ENCODE data around the gene ZBTB11. TPM values are rescaled to one million over a fixed set of nuclear protein-coding genes. Genes with fewer than 3 reads are reported as not detected.

ZBTB11 gene
- total and polyA plus RNA-seq, 2 experiments from 2014 or later, result 7.7 to 22.4 TPM

DNA sequence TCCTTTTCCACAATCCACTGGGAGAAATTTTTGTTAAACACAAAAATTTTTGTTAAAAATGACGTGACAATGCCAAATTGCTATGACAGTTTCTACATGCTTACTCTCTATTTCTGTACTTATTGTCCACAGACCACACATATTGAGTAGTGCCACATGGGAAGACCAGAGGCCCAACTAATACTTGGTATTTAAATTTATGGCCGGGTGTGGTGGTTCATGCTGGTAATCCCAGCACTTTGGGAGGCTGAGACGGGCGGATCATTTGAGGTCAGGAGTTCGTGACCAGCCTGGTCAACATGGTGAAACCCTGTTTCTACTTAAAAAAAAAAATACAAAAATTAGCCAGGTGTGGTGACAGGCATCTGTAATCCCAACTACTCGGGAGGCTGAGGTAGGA, 20.3 kb downstream of the ZBTB11 start:
- no peaks in the 10 kb centered on the region for H3K27me3 ChIP-seq (ENCODE audit: insufficient read depth)
- H3K4me3 ChIP-seq, result no peak overlapping the region
- no peak overlapping the region for H3K27ac Mint-ChIP-seq
- no peak overlapping the region for H2AFZ ChIP-seq
- 0 out of 2 replicates have a peak, but pooled peaks cover 6% of the 10 kb centered on the region for H4K20me1 ChIP-seq (replicated peaks; ENCODE audit: insufficient read depth)
- H3K36me3 Mint-ChIP-seq (ENCODE audit: low read depth), result peaks cover 84% of the 10 kb centered on the region
- no peaks in the 10 kb centered on the region for H3K9me3 Mint-ChIP-seq
- ATAC-seq, result no peak
- no peaks in the 10 kb centered on the region for H3K79me2 ChIP-seq (replicated peaks; ENCODE audit: insufficient read depth)
- TF ChIP-seq, protein P1, sequence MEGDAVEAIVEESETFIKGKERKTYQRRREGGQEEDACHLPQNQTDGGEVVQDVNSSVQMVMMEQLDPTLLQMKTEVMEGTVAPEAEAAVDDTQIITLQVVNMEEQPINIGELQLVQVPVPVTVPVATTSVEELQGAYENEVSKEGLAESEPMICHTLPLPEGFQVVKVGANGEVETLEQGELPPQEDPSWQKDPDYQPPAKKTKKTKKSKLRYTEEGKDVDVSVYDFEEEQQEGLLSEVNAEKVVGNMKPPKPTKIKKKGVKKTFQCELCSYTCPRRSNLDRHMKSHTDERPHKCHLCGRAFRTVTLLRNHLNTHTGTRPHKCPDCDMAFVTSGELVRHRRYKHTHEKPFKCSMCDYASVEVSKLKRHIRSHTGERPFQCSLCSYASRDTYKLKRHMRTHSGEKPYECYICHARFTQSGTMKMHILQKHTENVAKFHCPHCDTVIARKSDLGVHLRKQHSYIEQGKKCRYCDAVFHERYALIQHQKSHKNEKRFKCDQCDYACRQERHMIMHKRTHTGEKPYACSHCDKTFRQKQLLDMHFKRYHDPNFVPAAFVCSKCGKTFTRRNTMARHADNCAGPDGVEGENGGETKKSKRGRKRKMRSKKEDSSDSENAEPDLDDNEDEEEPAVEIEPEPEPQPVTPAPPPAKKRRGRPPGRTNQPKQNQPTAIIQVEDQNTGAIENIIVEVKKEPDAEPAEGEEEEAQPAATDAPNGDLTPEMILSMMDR (conservative IDR thresholded peaks at IDR 0.05; ENCODE audit: low read depth in 2 of 2), result no peak
- no peak for TF ChIP-seq CREB1 (CRISPR knock-in tag; IDR thresholded peaks at IDR 0.05; ENCODE audit: low read depth)
- TF ChIP-seq POLR2AphosphoS5 (IDR thresholded peaks at IDR 0.05; ENCODE audit: low read depth), result no peak
- no peak for TF ChIP-seq ZNF114 (CRISPR knock-in tag; IDR thresholded peaks at IDR 0.05)
- no peak for TF ChIP-seq STAT1 (IDR thresholded peaks at IDR 0.05; ENCODE audit: unreplicated experiment)
- no peak for TF ChIP-seq NANOG (IDR thresholded peaks at IDR 0.05; ENCODE audit: borderline replicate concordance)
- TF ChIP-seq, protein P2, sequence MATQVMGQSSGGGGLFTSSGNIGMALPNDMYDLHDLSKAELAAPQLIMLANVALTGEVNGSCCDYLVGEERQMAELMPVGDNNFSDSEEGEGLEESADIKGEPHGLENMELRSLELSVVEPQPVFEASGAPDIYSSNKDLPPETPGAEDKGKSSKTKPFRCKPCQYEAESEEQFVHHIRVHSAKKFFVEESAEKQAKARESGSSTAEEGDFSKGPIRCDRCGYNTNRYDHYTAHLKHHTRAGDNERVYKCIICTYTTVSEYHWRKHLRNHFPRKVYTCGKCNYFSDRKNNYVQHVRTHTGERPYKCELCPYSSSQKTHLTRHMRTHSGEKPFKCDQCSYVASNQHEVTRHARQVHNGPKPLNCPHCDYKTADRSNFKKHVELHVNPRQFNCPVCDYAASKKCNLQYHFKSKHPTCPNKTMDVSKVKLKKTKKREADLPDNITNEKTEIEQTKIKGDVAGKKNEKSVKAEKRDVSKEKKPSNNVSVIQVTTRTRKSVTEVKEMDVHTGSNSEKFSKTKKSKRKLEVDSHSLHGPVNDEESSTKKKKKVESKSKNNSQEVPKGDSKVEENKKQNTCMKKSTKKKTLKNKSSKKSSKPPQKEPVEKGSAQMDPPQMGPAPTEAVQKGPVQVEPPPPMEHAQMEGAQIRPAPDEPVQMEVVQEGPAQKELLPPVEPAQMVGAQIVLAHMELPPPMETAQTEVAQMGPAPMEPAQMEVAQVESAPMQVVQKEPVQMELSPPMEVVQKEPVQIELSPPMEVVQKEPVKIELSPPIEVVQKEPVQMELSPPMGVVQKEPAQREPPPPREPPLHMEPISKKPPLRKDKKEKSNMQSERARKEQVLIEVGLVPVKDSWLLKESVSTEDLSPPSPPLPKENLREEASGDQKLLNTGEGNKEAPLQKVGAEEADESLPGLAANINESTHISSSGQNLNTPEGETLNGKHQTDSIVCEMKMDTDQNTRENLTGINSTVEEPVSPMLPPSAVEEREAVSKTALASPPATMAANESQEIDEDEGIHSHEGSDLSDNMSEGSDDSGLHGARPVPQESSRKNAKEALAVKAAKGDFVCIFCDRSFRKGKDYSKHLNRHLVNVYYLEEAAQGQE (IDR thresholded peaks at IDR 0.05; ENCODE audit: unreplicated experiment), result no peak
- TF ChIP-seq ZNF331 (CRISPR knock-in tag; IDR thresholded peaks at IDR 0.05; ENCODE audit: low read depth), result no peak
- TF ChIP-seq EZH2 (IDR thresholded peaks at IDR 0.05; ENCODE audit: low read depth, unreplicated experiment), result no peak
- TF ChIP-seq JUNB (IDR thresholded peaks at IDR 0.05; ENCODE audit: unreplicated experiment), result no peak
- TF ChIP-seq, protein P3, sequence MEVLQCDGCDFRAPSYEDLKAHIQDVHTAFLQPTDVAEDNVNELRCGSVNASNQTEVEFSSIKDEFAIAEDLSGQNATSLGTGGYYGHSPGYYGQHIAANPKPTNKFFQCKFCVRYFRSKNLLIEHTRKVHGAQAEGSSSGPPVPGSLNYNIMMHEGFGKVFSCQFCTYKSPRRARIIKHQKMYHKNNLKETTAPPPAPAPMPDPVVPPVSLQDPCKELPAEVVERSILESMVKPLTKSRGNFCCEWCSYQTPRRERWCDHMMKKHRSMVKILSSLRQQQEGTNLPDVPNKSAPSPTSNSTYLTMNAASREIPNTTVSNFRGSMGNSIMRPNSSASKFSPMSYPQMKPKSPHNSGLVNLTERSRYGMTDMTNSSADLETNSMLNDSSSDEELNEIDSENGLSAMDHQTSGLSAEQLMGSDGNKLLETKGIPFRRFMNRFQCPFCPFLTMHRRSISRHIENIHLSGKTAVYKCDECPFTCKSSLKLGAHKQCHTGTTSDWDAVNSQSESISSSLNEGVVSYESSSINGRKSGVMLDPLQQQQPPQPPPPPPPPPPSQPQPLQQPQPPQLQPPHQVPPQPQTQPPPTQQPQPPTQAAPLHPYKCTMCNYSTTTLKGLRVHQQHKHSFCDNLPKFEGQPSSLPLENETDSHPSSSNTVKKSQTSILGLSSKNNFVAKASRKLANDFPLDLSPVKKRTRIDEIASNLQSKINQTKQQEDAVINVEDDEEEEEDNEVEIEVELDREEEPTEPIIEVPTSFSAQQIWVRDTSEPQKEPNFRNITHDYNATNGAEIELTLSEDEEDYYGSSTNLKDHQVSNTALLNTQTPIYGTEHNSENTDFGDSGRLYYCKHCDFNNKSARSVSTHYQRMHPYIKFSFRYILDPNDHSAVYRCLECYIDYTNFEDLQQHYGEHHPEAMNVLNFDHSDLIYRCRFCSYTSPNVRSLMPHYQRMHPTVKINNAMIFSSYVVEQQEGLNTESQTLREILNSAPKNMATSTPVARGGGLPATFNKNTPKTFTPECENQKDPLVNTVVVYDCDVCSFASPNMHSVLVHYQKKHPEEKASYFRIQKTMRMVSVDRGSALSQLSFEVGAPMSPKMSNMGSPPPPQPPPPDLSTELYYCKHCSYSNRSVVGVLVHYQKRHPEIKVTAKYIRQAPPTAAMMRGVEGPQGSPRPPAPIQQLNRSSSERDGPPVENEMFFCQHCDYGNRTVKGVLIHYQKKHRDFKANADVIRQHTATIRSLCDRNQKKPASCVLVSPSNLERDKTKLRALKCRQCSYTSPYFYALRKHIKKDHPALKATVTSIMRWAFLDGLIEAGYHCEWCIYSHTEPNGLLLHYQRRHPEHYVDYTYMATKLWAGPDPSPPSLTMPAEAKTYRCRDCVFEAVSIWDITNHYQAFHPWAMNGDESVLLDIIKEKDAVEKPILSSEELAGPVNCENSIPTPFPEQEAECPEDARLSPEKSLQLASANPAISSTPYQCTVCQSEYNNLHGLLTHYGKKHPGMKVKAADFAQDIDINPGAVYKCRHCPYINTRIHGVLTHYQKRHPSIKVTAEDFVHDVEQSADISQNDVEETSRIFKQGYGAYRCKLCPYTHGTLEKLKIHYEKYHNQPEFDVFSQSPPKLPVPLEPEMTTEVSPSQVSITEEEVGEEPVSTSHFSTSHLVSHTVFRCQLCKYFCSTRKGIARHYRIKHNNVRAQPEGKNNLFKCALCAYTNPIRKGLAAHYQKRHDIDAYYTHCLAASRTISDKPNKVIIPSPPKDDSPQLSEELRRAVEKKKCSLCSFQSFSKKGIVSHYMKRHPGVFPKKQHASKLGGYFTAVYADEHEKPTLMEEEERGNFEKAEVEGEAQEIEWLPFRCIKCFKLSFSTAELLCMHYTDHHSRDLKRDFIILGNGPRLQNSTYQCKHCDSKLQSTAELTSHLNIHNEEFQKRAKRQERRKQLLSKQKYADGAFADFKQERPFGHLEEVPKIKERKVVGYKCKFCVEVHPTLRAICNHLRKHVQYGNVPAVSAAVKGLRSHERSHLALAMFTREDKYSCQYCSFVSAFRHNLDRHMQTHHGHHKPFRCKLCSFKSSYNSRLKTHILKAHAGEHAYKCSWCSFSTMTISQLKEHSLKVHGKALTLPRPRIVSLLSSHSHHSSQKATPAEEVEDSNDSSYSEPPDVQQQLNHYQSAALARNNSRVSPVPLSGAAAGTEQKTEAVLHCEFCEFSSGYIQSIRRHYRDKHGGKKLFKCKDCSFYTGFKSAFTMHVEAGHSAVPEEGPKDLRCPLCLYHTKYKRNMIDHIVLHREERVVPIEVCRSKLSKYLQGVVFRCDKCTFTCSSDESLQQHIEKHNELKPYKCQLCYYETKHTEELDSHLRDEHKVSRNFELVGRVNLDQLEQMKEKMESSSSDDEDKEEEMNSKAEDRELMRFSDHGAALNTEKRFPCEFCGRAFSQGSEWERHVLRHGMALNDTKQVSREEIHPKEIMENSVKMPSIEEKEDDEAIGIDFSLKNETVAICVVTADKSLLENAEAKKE (CRISPR knock-in tag; IDR thresholded peaks at IDR 0.05), result no peak
- TF ChIP-seq, protein P4, sequence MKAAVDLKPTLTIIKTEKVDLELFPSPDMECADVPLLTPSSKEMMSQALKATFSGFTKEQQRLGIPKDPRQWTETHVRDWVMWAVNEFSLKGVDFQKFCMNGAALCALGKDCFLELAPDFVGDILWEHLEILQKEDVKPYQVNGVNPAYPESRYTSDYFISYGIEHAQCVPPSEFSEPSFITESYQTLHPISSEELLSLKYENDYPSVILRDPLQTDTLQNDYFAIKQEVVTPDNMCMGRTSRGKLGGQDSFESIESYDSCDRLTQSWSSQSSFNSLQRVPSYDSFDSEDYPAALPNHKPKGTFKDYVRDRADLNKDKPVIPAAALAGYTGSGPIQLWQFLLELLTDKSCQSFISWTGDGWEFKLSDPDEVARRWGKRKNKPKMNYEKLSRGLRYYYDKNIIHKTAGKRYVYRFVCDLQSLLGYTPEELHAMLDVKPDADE (IDR thresholded peaks at IDR 0.05), result no peak
- TF ChIP-seq EZH2phosphoT487 (IDR thresholded peaks at IDR 0.05; ENCODE audit: unreplicated experiment), result no peak
- no peaks in the 10 kb centered on the region for H3K9me2 ChIP-seq (ENCODE audit: insufficient read depth)
- no peak overlapping the region for H3K4me2 ChIP-seq
- no peak overlapping the region for H3K27ac ChIP-seq (ENCODE audit: low read depth)
- H3K36me3 ChIP-seq (ENCODE audit: insufficient read depth), result peaks cover 74% of the 10 kb centered on the region
- DNase-seq (ENCODE audit: low spot score), result no peak
- no peak overlapping the region for H3K4me3 Mint-ChIP-seq
- H3K4me1 Mint-ChIP-seq, result no peaks in the 10 kb centered on the region
- no peaks in the 10 kb centered on the region for H3K4me1 ChIP-seq (ENCODE audit: insufficient read depth)
- H3K27me3 Mint-ChIP-seq (ENCODE audit: insufficient read depth, low read depth, poor library complexity), result no peaks in the 10 kb centered on the region
- H3F3A ChIP-seq (replicated peaks; ENCODE audit: low read depth), result no peaks in the 10 kb centered on the region

Measured in GM23338 (cell line).